Measurements from ENCODE around the gene CMPK2.
"Not testable (repeated sequence)": the region's sequence is repeated elsewhere in the genome, so short reads cannot be mapped to it uniquely, and the experiment has no call there.

GRCh38 chr2:6858466-6859027, 7.2 kb downstream of the CMPK2 start:
- TF ChIP-seq, protein P1, sequence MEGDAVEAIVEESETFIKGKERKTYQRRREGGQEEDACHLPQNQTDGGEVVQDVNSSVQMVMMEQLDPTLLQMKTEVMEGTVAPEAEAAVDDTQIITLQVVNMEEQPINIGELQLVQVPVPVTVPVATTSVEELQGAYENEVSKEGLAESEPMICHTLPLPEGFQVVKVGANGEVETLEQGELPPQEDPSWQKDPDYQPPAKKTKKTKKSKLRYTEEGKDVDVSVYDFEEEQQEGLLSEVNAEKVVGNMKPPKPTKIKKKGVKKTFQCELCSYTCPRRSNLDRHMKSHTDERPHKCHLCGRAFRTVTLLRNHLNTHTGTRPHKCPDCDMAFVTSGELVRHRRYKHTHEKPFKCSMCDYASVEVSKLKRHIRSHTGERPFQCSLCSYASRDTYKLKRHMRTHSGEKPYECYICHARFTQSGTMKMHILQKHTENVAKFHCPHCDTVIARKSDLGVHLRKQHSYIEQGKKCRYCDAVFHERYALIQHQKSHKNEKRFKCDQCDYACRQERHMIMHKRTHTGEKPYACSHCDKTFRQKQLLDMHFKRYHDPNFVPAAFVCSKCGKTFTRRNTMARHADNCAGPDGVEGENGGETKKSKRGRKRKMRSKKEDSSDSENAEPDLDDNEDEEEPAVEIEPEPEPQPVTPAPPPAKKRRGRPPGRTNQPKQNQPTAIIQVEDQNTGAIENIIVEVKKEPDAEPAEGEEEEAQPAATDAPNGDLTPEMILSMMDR (IDR thresholded peaks at IDR 0.05), result not testable (repeated sequence)
- not testable (repeated sequence) for TF ChIP-seq POLR2A (IDR thresholded peaks at IDR 0.05)
